ENCODE results near the gene WDR6.

WDR6 gene

GRCh38 chr3:49015072-49015471 is 7.9 kb downstream of the WDR6 start:
- DNase-seq = no peak

GRCh38 chr3:49015765-49016164 is 8.6 kb downstream of the WDR6 start:
- DNase-seq = no peak

- no peak for DNase-seq
These were observed 9.4 kb downstream of the WDR6 start for GRCh38 chr3:49016414-49017228.

GRCh38 chr3:49017229-49017970 is 10.2 kb downstream of the WDR6 start:
- DNase-seq = no peak

GRCh38 chr3:49017971-49018706 is 10.9 kb downstream of the WDR6 start, which contains the start of gene DALRD3:
DALRD3 (minus strand) TSS chr3:49018580; CDS start chr3:49018564, 16 bp downstream.
- peak; percentile 55 for DNase-seq

GRCh38 chr3:49018707-49019006 is 11.5 kb downstream of the WDR6 start:
- no peak for DNase-seq

GRCh38 chr3:49019941-49020329 is 12.7 kb downstream of the WDR6 start:
- DNase-seq = no peak

- DNase-seq = no peak
These were observed 13.4 kb downstream of the WDR6 start for GRCh38 chr3:49020330-49021212.

GRCh38 chr3:49021213-49021812 is 14.1 kb downstream of the WDR6 start:
- peak; percentile 99 for DNase-seq

- peak; percentile 94 for DNase-seq
These were observed 14.9 kb downstream of the WDR6 start, which contains the start of gene NDUFAF3 for GRCh38 chr3:49021813-49022687. NDUFAF3 (plus strand) TSS chr3:49022121; CDS start chr3:49022145, 24 bp downstream.

- no peak for DNase-seq
These were observed 15.5 kb downstream of the WDR6 start for GRCh38 chr3:49022688-49023171.

- no peak for DNase-seq
These were observed 16.6 kb downstream of the WDR6 start for GRCh38 chr3:49023775-49024174.

GRCh38 chr3:49024449-49024848 is 17.3 kb downstream of the WDR6 start:
- DNase-seq = no peak

- no peak for DNase-seq
These were observed 18.0 kb downstream of the WDR6 start for GRCh38 chr3:49025005-49025792.

- no peak for DNase-seq
These were observed 18.8 kb downstream of the WDR6 start for GRCh38 chr3:49025793-49026520.

GRCh38 chr3:49026536-49026935 is 19.3 kb downstream of the WDR6 start:
- DNase-seq = no peak

- DNase-seq = no peak
These were observed 20.4 kb downstream of the WDR6 start for GRCh38 chr3:49027634-49028033.

GRCh38 chr3:49028298-49028672 is 21.1 kb downstream of the WDR6 start:
- no peak for DNase-seq

Data from stimulated activated CD4-positive, alpha-beta T cell treated with anti-CD3 and anti-CD28 coated beads, Interleukin-4, amount 100 ng/mL, for 1 hour (primary cell).